SK-N-DZ (cell line): ENCODE results near the gene ERCC6L2.
A peak's percentile ranks its signal among the peaks of the same experiment; 100 is the strongest.

Experiments
- DNase-seq: peaks from one replicate; pipeline ENCODE4 v3.0.0-alpha.2; 2015; ENCODE audit warnings: low spot score

Gene ERCC6L2

DNA sequence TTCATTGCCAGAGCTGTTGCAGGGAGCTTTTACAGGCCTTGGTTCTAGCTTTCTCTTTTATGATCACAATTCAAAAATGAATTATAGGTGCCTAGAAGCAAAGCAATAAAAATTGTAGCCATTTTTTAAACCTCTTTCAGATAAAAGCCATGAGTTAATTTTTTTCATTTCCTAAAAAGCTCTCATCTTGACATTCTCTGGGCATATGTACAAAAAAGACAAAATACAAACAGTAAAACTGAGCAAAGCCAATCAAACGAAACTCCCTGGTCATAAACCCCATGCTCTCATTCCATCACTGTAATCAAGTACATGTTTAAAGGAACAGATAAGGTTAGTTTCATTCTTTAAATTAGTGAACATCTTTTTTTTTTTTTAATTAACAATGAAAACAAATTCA, 101.9 kb downstream of the ERCC6L2 start:
- DNase-seq = no peak

DNA sequence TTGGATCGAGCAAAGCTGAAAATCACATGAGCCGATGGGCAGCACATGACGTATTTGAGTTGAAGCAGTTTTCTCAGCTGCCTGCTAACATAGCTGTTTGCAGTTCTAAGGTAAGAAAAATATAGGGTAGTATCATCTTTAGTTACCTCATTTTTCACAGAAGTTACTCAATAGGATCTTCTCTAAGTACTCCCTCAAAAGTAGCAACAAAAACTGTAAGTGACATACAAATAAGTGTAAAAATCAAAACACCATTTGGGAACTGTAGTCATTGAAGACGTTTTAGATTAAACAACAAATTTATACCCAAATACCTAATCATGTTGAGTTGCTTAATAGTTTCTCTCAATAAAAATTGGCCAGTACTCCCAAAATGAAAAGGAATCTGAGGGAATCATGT, 102.6 kb downstream of the ERCC6L2 start:
- no peak for DNase-seq

GRCh38 chr9:95979446-95979845, 104.0 kb downstream of the ERCC6L2 start:
- DNase-seq = no peak

GRCh38 chr9:95980262-95981125, 105.0 kb downstream of the ERCC6L2 start:
- DNase-seq = no peak

GRCh38 chr9:95981761-95982390, 106.4 kb downstream of the ERCC6L2 start:
- DNase-seq = no peak

DNA sequence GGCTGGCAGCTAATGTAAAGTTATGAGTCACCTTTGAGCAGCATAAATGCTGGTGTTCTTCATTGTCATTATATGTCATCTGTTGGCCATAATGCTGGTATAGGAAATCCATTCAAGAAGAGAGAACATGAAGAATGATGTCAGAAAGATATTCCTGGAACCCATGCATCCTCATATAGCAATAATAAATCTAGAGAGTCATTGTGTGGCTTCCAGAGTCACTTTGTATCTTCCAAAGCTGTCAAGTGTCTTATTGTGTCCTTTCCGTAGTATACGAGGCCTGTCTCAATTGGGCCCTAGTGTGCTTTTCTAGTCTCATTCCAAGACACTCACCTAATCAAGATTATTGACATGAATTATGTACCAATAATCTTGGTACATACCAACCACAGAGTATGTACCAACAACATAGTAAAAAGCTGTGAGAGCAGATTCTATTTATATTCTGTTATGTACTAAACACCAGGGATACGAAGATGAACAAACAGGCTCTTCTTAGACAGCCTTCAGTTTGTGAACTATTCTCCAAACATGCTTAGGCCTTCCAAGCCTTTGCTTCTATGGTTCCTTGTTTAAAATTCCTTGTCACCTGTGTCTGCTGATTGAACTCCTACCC, 110.1 kb downstream of the ERCC6L2 start:
- no peak for DNase-seq

GRCh38 chr9:95989297-95989696, 113.8 kb downstream of the ERCC6L2 start:
- no peak for DNase-seq

DNA sequence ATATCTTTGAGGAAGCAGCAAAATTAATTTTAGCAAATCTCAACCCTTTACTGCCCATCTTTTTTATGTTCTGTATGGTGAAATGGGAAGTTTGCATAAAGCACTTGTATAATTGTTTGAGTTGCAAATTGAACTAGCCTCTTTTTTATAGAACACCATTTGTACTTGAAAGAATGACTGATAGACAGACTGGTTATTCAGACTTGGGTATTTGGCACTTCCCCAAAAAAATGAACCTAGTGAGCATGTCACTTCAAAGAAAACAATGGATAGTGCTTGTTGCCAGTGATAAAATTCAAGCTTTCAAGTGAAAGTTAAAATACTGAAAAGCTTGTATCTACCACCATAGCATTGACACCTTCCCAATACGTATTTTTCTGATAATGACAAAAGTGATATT, 115.8 kb downstream of the ERCC6L2 start:
- DNase-seq = no peak

DNA sequence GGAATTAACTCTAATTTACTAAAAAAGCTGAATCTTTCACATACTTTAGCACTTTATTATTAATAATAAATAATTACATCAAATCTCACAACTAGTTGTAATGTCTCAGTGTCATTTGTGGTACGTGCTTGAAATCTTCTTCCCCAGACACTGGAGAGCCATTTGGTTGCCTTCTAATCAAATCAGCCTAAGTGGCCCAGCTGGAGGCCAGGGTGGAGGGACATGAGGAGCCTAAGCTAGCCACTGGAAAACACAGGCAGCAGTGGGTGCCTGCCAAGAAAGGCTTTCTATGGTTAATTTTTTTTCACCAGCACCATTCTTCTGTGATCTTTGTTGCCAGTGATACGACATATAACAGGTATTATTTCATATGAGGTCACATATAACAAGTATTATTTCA, 117.0 kb downstream of the ERCC6L2 start:
- DNase-seq = peak; percentile 70

- no peak for DNase-seq
These were observed 117.8 kb downstream of the ERCC6L2 start for GRCh38 chr9:95993337-95993736.

- DNase-seq = no peak
These were observed 123.9 kb downstream of the ERCC6L2 start for GRCh38 chr9:95999390-95999789.

- DNase-seq = no peak
These were observed 128.9 kb downstream of the ERCC6L2 start for GRCh38 chr9:96004379-96004778.

GRCh38 chr9:96006296-96006879, 130.9 kb downstream of the ERCC6L2 start:
- DNase-seq = no peak

DNA sequence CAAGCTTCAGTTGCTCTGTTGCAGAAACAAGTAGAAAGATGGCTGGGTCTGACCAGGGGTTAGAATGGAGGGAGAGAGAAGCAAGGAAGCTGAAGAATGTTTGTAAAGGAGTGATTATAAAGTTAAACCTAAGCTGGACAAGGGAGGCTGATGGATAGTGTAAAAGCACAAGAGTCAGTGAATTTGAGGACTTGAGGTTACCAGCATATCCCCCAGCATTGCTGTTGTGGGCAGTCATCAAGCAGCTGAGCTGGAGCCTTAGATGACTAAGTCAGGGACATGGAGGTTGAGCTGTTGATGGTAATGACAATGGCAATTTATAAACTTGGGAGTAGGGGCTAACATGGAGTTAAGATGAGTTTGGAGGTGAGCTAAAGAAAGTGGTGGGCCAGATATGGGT, 131.5 kb downstream of the ERCC6L2 start:
- DNase-seq = no peak

GRCh38 chr9:96008502-96009222, 133.2 kb downstream of the ERCC6L2 start:
- DNase-seq = no peak

DNA sequence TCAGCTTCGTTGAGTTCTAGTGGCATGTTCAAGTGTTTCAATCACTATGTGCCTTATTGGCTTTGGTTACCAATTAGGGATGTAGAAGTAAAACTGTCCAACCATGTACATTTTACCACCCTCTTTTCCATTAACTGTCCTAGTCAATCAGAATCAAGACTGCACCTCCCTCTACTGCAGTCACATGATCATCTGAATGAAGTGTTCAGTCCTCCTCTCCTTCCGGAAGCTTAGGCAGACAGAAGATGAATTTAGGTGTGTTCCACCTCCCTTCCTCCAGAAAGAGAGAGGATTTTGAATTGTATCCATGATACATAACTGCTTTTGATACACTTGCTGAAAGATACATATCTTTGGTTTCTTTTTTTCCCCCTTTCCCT, 133.7 kb downstream of the ERCC6L2 start:
- no peak for DNase-seq

- DNase-seq = no peak
These were observed 134.4 kb downstream of the ERCC6L2 start for GRCh38 chr9:96009690-96010472.

GRCh38 chr9:96014078-96014477, 138.6 kb downstream of the ERCC6L2 start:
- DNase-seq = no peak

DNA sequence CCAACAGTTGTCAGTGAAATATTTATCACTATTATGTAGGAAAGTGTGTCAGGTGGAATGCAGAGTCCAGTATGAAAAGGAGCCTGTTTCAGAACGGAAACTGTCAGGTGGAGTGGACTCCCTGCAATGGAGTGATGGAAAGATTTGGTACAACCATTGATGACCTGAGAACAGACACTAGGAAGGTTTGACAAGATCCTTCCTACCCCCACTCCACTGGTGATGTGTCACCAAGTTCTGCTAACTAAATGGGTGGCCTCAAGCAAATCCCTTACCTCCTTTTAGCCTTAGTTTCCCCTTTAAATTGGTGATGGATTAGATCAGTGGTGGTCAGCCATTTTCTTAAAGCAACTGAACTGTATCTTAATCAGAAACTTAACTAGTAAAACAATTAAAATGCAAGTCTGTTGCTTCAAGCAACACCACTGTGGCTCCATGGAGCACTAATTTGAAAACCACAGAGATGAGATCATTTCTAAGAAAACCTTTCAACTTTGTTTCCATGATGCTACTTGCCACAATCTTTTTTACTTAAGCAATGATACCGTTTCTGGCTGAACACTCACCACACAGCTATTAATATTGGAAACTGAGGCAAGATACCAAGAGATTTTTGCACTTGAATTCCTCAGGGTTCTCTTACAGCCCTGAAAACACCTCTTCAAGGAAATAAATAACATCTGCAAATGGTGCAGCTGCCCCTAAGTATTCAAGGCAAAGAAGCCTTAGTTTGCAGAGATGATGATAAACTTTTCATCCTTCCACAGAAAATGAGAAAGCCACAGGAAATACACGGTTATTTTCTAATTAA, 140.6 kb downstream of the ERCC6L2 start:
- DNase-seq = no peak
